Measurements from ENCODE around the gene ROBO1.

The ROBO1 gene

GRCh38 chr3:78742041-78742440, 1025.8 kb downstream of the ROBO1 start:
- Histone ChIP-seq H3K4me3 (ENCODE audit: low read depth in 1 of 2, low read length in 1 of 2) (no peak overlapping the region), H3K36me3 (no peaks in the 10 kb centered on the region), H3K27me3 (no peaks in the 10 kb centered on the region), H3K27ac (no peak overlapping the region), H3K4me1 (ENCODE audit: control insufficient read depth in 1 of 2, insufficient read depth in 1 of 2, low read depth in 1 of 2, low read length in 1 of 2) (no peaks in the 10 kb centered on the region), H3K9me3 (no peaks in the 10 kb centered on the region)
- no peak for TF ChIP-seq CTCF (IDR thresholded peaks at IDR 0.05)

GRCh38 chr3:78741066-78741645, 1026.6 kb downstream of the ROBO1 start:
- Histone ChIP-seq H3K4me3 (ENCODE audit: low read depth in 1 of 2, low read length in 1 of 2) (no peak overlapping the region), H3K27me3 (no peaks in the 10 kb centered on the region), H3K36me3 (no peaks in the 10 kb centered on the region), H3K27ac (no peak overlapping the region), H3K4me1 (ENCODE audit: control insufficient read depth in 1 of 2, insufficient read depth in 1 of 2, low read depth in 1 of 2, low read length in 1 of 2) (no peaks in the 10 kb centered on the region), H3K9me3 (no peaks in the 10 kb centered on the region)
- TF ChIP-seq CTCF (IDR thresholded peaks at IDR 0.05) = no peak

GRCh38 chr3:78738833-78739232, 1029.0 kb downstream of the ROBO1 start:
- no peaks in the 10 kb centered on the region for H3K9me3 ChIP-seq
- no peaks in the 10 kb centered on the region for H3K36me3 ChIP-seq
- no peak overlapping the region for H3K4me3 ChIP-seq (ENCODE audit: low read depth in 1 of 2, low read length in 1 of 2)
- H3K27me3 ChIP-seq = no peaks in the 10 kb centered on the region
- no peak for TF ChIP-seq CTCF (IDR thresholded peaks at IDR 0.05)
- no peaks in the 10 kb centered on the region for H3K4me1 ChIP-seq (ENCODE audit: control insufficient read depth in 1 of 2, insufficient read depth in 1 of 2, low read depth in 1 of 2, low read length in 1 of 2)
- no peak overlapping the region for H3K27ac ChIP-seq

GRCh38 chr3:78737988-78738387, 1029.8 kb downstream of the ROBO1 start:
- TF ChIP-seq CTCF (IDR thresholded peaks at IDR 0.05) = no peak
- H3K36me3 ChIP-seq = no peaks in the 10 kb centered on the region
- no peaks in the 10 kb centered on the region for H3K9me3 ChIP-seq
- H3K27me3 ChIP-seq = no peaks in the 10 kb centered on the region
- H3K27ac ChIP-seq = no peak overlapping the region
- no peak overlapping the region for H3K4me3 ChIP-seq (ENCODE audit: low read depth in 1 of 2, low read length in 1 of 2)
- H3K4me1 ChIP-seq (ENCODE audit: control insufficient read depth in 1 of 2, insufficient read depth in 1 of 2, low read depth in 1 of 2, low read length in 1 of 2) = no peaks in the 10 kb centered on the region

GRCh38 chr3:78736863-78737262, 1030.9 kb downstream of the ROBO1 start:
- TF ChIP-seq CTCF (IDR thresholded peaks at IDR 0.05) = no peak
- Histone ChIP-seq H3K27ac (no peak overlapping the region), H3K27me3 (no peaks in the 10 kb centered on the region), H3K9me3 (no peaks in the 10 kb centered on the region), H3K4me1 (ENCODE audit: control insufficient read depth in 1 of 2, insufficient read depth in 1 of 2, low read depth in 1 of 2, low read length in 1 of 2) (no peaks in the 10 kb centered on the region), H3K4me3 (ENCODE audit: low read depth in 1 of 2, low read length in 1 of 2) (no peak overlapping the region), H3K36me3 (no peaks in the 10 kb centered on the region)
